ENCODE results near the gene RBM4B.

GRCh38 chr11:66722745-66723651, 45.3 kb upstream of the RBM4B start:
- TF ChIP-seq CTCF (IDR thresholded peaks at IDR 0.05) (no peak), POLR2AphosphoS5 (IDR thresholded peaks at IDR 0.05) (no peak), POLR2A (IDR thresholded peaks at IDR 0.05; ENCODE audit: low read depth) (no peak), EP300 (IDR thresholded peaks at IDR 0.05) (no peak)
